Lower lobe of right lung (tissue), 2 donors: ENCODE results near the gene SDHA. TPM values are rescaled to one million over a fixed set of nuclear protein-coding genes. Genes with fewer than 3 reads are reported as not detected.
"Not testable (repeated sequence)": the region's sequence is repeated elsewhere in the genome, so short reads cannot be mapped to it uniquely, and the experiment has no call there.

Experiments used
- ATAC-seq, 2 donors: fragments of 200-7000 bp; cut with Tn5 transposase; one replicate each; pipeline ENCODE4 v1.9.1; 2020 to 2022; ENCODE audit warnings: mild to moderate bottlenecking in 2 of 2, moderate library complexity in 2 of 2
- DNase-seq: peaks from one replicate; pipeline ENCODE4 v3.0.0-alpha.2; 2020
- H3K27ac ChIP-seq: fragments of 200-600 bp; one replicate; pipeline ENCODE4 v1.8.0; 2022
- H3K27me3 ChIP-seq: fragments of 200-600 bp; one replicate; pipeline ENCODE4 v1.8.0; 2022; ENCODE audit warnings: low read depth
- H3K36me3 ChIP-seq: fragments of 200-600 bp; one replicate; pipeline ENCODE4 v1.8.0; 2022; ENCODE audit warnings: mild to moderate bottlenecking
- H3K4me1 ChIP-seq: fragments of 200-600 bp; one replicate; pipeline ENCODE4 v1.8.0; 2022
- H3K4me3 ChIP-seq: fragments of 200-600 bp; one replicate; pipeline ENCODE4 v1.8.0; 2022; ENCODE audit warnings: mild to moderate bottlenecking
- H3K9me3 ChIP-seq: fragments of 200-600 bp; one replicate; pipeline ENCODE4 v1.8.0; 2022
- intact Hi-C: fragments of 100-400 bp; cut with DNase I; formaldehyde crosslinking; loops from one replicate; pipeline ENCODE4 v1.11.0; 2022
- total RNA-seq: library from RNA; stranded (reverse); fragmentation: NEBNext Ultra II Directional; extraction: Animal tissue kit (Norgen Biotek cat#: 25700); gene quantifications from one replicate; pipeline ENCODE4 v1.2.1, GENCODE V29; 2021
- TF ChIP-seq, protein P1 (sequence below): fragments of 200-600 bp; IDR thresholded peaks from one replicate; pipeline ENCODE4 v1.8.0; 2022; ENCODE audit warnings: antibody characterized with exemption, mild to moderate bottlenecking
- donor health status: DM: no; HTN: yes; CAD: no; lungs with severe emphysema.

Gene SDHA
- total RNA-seq, 1 donor from 2014 or later: 89.6 TPM

DNA sequence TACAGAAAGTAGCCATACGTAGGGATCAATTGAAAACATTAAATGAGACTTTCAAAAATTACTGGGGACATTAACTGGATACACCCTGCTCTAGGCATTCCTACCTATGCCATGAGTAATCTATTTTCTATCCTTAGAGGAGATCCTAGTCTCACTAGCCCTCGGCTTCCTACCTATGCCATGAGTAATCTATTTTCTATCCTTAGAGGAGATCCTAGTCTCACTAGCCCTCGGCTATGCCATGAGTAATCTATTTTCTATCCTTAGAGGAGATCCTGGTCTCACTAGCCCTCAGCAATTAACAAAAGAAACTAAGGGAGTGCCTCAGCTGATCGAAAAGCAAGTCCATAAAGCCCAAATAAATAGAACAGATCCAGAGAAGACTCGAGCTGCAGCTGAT is 27.6 kb downstream of the SDHA start:
- H3K9me3 ChIP-seq, DNase-seq, ATAC-seq, H3K27me3 ChIP-seq, H3K27ac ChIP-seq, H3K4me3 ChIP-seq, H3K4me1 ChIP-seq, intact Hi-C loops: not testable (repeated sequence)
- H3K36me3 ChIP-seq: peaks cover 88% of the 10 kb centered on the region

GRCh38 chr5:250396-250795 is 32.3 kb downstream of the SDHA start:
- peak in 1 of 2 donors; percentile 23 for ATAC-seq
- H3K9me3 ChIP-seq, H3K27me3 ChIP-seq, intact Hi-C loops, H3K27ac ChIP-seq, H3K4me1 ChIP-seq, H3K4me3 ChIP-seq, DNase-seq: not testable (repeated sequence)
- peaks cover 82% of the 10 kb centered on the region for H3K36me3 ChIP-seq

DNA sequence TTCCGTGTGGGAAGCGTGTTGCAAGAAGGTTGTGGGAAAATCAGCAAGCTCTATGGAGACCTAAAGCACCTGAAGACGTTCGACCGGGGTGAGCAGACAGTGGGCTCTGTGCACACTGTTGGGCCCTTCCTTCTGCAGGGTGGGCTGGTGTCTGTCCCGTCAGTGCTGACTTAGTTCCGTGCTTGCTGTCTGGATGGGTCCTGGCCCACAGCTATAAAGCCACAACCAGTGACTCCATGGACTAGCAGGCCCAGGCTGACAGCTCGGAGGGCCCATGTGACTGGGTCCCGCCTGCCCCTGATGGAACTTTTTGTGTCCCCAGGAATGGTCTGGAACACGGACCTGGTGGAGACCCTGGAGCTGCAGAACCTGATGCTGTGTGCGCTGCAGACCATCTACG is 32.9 kb downstream of the SDHA start:
- H3K4me3 ChIP-seq, H3K9me3 ChIP-seq, H3K4me1 ChIP-seq, intact Hi-C loops, H3K27me3 ChIP-seq, DNase-seq, H3K27ac ChIP-seq: not testable (repeated sequence)
- peaks cover 83% of the 10 kb centered on the region for H3K36me3 ChIP-seq
- peak in 1 of 2 donors; percentile 27 for ATAC-seq

- H3K4me3 ChIP-seq, intact Hi-C loops, H3K27ac ChIP-seq, H3K27me3 ChIP-seq, H3K4me1 ChIP-seq, H3K9me3 ChIP-seq, ATAC-seq, DNase-seq: not testable (repeated sequence)
- peaks cover 85% of the 10 kb centered on the region for H3K36me3 ChIP-seq
These were observed 33.4 kb downstream of the SDHA start for GRCh38 chr5:251538-251937.

GRCh38 chr5:251975-252374 is 33.9 kb downstream of the SDHA start:
- H3K27me3 ChIP-seq, H3K4me3 ChIP-seq, H3K9me3 ChIP-seq, intact Hi-C loops, ATAC-seq, DNase-seq, H3K4me1 ChIP-seq, H3K27ac ChIP-seq: not testable (repeated sequence)
- H3K36me3 ChIP-seq: peaks cover 85% of the 10 kb centered on the region

- ATAC-seq: no peak
- TF ChIP-seq, protein P1, sequence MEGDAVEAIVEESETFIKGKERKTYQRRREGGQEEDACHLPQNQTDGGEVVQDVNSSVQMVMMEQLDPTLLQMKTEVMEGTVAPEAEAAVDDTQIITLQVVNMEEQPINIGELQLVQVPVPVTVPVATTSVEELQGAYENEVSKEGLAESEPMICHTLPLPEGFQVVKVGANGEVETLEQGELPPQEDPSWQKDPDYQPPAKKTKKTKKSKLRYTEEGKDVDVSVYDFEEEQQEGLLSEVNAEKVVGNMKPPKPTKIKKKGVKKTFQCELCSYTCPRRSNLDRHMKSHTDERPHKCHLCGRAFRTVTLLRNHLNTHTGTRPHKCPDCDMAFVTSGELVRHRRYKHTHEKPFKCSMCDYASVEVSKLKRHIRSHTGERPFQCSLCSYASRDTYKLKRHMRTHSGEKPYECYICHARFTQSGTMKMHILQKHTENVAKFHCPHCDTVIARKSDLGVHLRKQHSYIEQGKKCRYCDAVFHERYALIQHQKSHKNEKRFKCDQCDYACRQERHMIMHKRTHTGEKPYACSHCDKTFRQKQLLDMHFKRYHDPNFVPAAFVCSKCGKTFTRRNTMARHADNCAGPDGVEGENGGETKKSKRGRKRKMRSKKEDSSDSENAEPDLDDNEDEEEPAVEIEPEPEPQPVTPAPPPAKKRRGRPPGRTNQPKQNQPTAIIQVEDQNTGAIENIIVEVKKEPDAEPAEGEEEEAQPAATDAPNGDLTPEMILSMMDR: no peak
- H3K27me3 ChIP-seq: no peaks in the 10 kb centered on the region
- DNase-seq: no peak
- no peak overlapping the region for H3K27ac ChIP-seq
- H3K9me3 ChIP-seq: no peaks in the 10 kb centered on the region
- H3K36me3 ChIP-seq: peaks cover 85% of the 10 kb centered on the region
- intact Hi-C loops: no loop called here
- H3K4me1 ChIP-seq: no peaks in the 10 kb centered on the region
- H3K4me3 ChIP-seq: no peak overlapping the region
These were observed 34.4 kb downstream of the SDHA start for GRCh38 chr5:252546-252945.

DNA sequence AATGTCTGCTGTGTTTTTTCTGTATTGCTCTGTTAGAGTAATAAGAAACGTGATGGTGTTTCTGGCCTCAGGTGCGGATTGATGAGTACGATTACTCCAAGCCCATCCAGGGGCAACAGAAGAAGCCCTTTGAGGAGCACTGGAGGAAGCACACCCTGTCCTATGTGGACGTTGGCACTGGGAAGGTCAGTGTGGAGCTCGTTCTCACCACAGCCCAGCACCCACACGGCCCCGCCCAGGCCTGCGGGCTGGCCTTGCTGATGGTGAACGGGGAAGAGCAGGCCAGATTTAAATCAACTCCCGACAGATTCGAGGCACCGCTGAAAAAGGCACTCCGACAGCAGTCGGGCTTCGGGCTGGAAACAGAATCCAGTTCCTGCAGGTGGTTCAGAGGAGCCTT is 36.2 kb downstream of the SDHA start:
- H3K27me3 ChIP-seq, H3K27ac ChIP-seq, ATAC-seq, DNase-seq, H3K4me1 ChIP-seq, intact Hi-C loops, H3K9me3 ChIP-seq, H3K4me3 ChIP-seq: not testable (repeated sequence)
- peaks cover 71% of the 10 kb centered on the region for H3K36me3 ChIP-seq

- H3K4me1 ChIP-seq, DNase-seq, intact Hi-C loops, H3K27me3 ChIP-seq, H3K27ac ChIP-seq, H3K9me3 ChIP-seq, H3K4me3 ChIP-seq, ATAC-seq: not testable (repeated sequence)
- H3K36me3 ChIP-seq: peaks cover 63% of the 10 kb centered on the region
These were observed 37.0 kb downstream of the SDHA start for GRCh38 chr5:255116-255515.

GRCh38 chr5:256347-256746 is 38.2 kb downstream of the SDHA start:
- intact Hi-C loops, DNase-seq, H3K4me1 ChIP-seq, H3K4me3 ChIP-seq, H3K27ac ChIP-seq, H3K27me3 ChIP-seq, H3K9me3 ChIP-seq, ATAC-seq: not testable (repeated sequence)
- H3K36me3 ChIP-seq: peaks cover 52% of the 10 kb centered on the region

GRCh38 chr5:257148-257547 is 39.0 kb downstream of the SDHA start:
- H3K36me3 ChIP-seq: peaks cover 49% of the 10 kb centered on the region
- no peak overlapping the region for H3K4me3 ChIP-seq
- intact Hi-C loops: no loop called here
- H3K27ac ChIP-seq: no peak overlapping the region
- no peak for ATAC-seq
- no peaks in the 10 kb centered on the region for H3K27me3 ChIP-seq
- no peaks in the 10 kb centered on the region for H3K4me1 ChIP-seq
- H3K9me3 ChIP-seq: no peaks in the 10 kb centered on the region
- DNase-seq: no peak
- TF ChIP-seq, protein P1: no peak

GRCh38 chr5:263275-263974 is 45.3 kb downstream of the SDHA start:
- H3K4me3 ChIP-seq, DNase-seq, intact Hi-C loops, H3K4me1 ChIP-seq, H3K27me3 ChIP-seq, H3K9me3 ChIP-seq: not testable (repeated sequence)
- H3K36me3 ChIP-seq: peaks cover 26% of the 10 kb centered on the region
- ATAC-seq: peak; percentile 90 to 94
- H3K27ac ChIP-seq: peak overlapping the region; percentile 65
